GM18505 (cell line): Measurements from ENCODE around the gene IL17RD.
"Not testable (repeated sequence)": the region's sequence is repeated elsewhere in the genome, so short reads cannot be mapped to it uniquely, and the experiment has no call there.

ENCODE experiments used
- ATAC-seq: cut with Tn5 transposase; IDR thresholded peaks from one replicate; pipeline ENCODE4 v1.9.1; 2021; ENCODE audit not compliant: unreplicated experiment
- POLR2A ChIP-seq: IDR thresholded peaks from 4 replicates; pipeline ENCODE4 v1.6.1; 2011; ENCODE audit warnings: borderline replicate concordance; ENCODE audit not compliant: insufficient read depth, insufficient read length; ENCODE audit errors: extremely low read depth

IL17RD gene

GRCh38 chr3:57105585-57105984, 59.6 kb downstream of the IL17RD start:
- ATAC-seq, result no peak
- TF ChIP-seq POLR2A, result no peak

GRCh38 chr3:57100046-57100695, 65.0 kb downstream of the IL17RD start:
- ATAC-seq, result no peak
- no peak for TF ChIP-seq POLR2A

DNA sequence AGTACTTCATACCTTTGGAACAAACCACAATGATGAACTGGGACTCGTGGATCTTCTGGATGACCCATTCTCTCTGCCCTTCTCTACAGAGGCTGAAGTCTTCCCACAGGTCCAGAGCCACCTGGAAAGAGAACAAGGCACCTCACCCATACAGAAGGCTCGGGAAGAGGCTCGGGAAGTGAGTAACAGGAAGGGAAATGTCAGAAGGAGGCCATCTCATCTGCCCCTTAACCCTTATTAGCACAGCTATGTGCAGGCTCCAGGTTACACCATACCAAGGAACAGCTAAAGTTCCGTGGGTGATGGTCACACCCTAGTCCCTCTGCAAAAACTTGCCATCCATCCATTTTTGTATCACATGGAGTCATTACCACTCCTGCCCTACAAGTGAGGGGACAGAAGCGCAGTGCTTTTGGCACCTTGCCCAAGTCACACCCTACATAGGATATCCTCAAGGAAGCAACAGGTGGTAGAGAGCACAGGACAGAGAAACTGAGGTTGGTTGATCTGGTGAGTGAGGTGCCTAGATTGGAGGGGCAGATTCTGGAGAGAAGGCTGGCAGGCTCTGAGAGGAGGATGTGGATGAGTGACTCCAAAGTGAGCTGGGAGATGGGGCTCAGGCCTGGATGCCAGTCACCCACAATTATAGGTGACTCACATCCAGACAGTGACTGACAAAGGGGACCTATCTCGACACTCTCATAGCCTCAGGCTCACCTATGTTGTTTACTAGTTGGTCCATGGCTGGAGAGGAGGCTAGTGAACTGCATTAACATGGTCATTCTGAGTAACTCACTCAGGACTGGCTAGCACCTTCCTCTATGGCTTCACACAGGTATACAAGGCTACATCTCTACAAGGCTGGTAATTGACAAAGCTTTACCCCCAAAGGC, 66.5 kb downstream of the IL17RD start:
- no peak for ATAC-seq
- TF ChIP-seq POLR2A, result no peak

DNA sequence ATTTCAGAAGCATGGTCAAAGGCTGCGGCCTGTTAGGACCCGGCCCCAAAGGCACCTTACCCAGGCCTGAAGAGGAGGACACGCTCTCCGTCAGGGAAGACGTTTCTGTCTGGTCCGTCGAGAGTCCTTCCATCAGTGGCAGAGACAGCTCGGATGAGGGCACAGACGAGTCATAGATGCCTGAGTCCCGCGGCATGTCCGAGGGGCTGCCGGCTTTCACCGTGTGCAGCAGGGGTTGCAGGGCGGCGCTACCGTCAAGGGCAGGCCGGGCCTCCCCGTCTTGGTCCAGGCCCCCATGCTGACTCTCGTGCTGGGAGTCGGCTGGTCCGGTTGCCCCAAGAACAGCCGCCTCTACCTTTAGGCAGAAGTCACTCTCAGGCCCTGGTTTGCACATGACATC, 67.6 kb downstream of the IL17RD start:
- no peak for ATAC-seq
- no peak for TF ChIP-seq POLR2A

GRCh38 chr3:57095363-57095762, 69.8 kb downstream of the IL17RD start:
- TF ChIP-seq POLR2A, result no peak
- no peak for ATAC-seq

DNA sequence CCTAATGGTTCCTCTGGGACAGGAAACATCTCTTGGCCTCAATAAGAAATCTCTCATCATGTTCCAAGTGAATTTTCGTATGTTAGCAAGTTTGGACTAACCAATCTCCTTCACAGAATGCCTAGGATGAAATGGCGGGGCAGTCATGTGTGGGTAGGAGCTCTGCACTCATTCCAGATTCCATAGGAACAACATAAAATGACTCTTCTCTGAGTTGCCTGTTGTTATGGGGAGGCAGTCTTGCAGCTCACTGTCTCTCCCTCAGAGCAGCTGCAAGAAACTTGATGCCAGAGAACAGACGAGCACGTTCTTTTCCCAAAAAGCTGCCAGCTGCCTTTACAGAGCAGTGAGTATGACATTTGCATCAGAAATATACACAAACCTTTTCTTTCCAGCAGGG, 70.6 kb downstream of the IL17RD start:
- TF ChIP-seq POLR2A, result no peak
- no peak for ATAC-seq

DNA sequence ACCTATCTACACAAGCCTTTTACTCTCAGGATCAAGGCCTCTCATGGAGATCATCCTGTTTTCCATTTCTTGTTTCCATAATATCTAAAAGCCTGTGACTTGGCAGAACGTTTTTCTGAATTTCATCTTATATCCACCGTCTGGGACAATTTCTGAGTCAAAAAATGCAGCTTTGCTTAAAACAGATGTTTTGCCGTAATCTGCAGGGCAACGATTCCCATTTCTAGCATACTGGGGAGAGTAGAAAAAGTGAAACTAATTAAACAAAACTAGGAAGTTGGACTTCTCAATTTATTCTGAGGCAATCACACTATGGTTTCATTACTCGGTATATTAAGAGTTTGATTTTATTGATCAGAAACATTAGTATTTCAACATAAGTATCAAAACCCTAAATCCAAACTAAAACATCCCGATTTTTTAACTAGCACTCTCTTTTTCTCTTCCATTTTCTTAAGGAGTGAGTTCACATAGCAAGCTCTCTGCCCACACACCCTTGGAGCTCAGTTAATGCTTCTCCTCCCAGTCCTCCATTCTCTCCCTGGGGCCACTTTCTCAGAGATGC, 71.1 kb downstream of the IL17RD start:
- TF ChIP-seq POLR2A, result no peak
- ATAC-seq, result no peak

DNA sequence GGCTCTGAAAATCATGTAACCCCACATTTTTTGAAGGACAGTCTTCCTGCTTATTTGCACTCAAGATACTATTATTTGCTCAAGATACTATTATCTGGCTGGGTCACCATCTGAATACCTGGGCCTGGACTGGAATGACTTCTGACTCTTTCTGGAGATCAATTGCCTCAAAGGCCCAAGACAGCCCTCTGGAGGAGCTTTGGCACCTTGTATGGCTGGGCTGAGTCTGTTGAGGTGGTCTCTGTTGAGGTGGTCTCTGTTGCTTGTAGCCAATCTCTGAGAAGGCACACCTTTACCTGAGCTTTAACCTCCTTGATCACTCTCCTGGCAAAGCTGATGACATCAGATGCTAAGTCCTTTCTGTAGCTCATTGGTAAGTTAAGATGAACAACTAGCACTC, 71.7 kb downstream of the IL17RD start:
- no peak for TF ChIP-seq POLR2A
- ATAC-seq, result no peak

DNA sequence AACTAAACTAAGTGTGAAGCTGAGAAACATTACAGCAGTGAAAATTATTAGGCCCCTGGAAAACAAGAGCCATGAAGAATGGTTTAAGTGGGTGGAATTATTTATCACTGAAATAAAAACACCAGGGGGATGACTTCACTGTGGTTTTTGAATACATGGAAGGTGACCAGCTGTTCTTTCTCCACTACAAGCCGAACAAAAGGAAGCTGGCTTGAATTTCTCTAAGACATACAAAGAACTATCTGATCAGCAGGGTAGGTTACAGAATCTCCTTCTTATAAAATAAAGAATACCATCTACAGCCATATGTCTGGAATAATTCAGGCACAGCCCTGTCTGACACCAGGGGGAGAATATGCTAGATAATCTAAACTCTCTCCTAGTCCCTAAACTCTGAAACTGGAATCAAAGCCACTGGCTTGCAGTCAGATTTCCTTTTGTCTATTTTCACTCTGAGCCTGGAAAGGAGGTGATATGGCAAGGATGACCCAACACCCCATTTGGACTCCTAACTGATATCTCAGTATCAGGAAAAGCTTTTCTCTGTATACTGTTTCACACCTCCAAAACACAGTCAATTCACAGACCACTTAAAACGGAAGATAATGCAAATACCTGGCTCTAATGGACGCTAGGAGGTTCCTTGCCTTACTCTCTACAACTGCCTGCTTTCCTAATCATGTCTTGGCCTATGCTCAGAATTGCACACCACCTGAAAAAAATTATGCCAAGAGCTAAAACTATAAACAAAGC, 73.5 kb downstream of the IL17RD start:
- ATAC-seq, result no peak
- TF ChIP-seq POLR2A, result no peak

DNA sequence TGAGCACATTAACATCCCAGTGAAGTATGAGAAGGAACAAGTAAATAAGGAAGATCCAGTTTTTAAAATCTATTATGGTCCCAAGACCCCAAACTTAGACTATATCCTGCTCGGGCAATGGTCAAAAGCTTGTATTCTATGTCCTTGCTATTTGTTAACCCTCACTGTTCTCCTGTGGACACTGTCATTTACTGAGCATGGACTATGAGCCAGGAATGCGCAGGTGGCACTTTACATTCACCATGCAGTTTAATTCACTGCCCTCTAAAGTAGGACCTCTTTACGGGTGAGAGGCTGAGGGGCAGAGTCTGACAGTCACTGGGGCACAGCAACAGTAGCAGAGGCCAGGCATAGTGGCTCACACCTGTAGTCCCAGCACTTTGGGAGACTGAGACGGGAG, 76.1 kb downstream of the IL17RD start:
- ATAC-seq, result no peak

DNA sequence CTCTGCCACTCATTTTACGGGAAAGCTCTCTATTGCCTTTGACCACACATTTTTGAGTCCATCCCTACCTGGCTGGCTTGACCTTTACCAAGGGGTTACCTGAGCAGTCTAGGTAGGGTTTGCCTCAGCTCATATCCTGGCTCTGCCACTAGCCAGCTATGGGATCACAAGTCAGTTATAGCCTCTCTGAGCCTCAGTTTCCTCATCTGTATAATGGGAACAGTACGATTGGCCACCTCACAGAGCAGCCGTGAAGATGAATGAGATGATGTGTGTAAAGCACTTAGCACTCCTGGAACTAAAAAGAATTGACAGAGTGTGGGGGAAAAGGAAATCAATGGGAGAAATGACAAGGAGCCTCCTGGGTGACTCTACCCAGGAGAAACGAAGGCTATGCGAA, 76.7 kb downstream of the IL17RD start:
- ATAC-seq, result no peak
- no peak for TF ChIP-seq POLR2A

More for the DNA sequence above, 76.1 kb downstream of the IL17RD start:
- no peak for TF ChIP-seq POLR2A

DNA sequence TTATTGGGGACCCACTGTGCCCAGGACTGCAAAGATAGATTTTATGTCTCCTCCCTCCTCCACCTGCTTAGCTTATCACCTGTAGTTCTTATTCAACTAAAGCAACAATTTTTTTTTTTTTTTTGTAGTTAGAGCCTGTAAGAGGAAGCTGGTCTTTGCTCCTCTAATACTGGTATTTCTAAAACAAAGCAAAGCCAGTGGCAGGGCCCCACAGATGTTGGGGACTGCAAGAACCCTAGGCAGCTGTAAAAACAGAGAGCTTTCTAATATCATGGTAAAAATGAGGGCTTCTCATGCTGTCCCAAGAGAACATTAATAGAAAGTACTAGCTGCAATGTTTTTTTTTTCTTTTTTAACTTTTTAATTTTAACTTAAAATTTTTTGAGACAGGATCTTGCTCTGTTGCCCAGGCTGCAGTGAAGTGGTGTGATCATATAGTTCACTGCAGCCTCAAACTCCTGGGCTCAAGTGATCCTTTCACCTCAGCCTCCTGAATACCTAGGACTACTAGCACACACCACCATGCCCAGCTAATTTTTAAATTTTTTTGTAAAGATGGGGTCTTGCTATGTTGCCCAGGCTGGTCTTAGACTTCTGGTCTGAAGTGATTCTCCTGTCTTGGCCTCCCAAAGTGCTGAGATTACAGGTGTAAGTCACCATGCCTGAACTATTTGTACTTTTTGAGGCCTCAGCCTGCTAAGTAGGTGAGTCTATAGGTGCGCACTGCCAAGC, 77.6 kb downstream of the IL17RD start:
- no peak for TF ChIP-seq POLR2A
- ATAC-seq, result no peak

- TF ChIP-seq POLR2A, result no peak
- no peak for ATAC-seq
These were observed 79.0 kb downstream of the IL17RD start for GRCh38 chr3:57086201-57086600.

- ATAC-seq, result no peak
- no peak for TF ChIP-seq POLR2A
These were observed 79.9 kb downstream of the IL17RD start for GRCh38 chr3:57085211-57085610.

DNA sequence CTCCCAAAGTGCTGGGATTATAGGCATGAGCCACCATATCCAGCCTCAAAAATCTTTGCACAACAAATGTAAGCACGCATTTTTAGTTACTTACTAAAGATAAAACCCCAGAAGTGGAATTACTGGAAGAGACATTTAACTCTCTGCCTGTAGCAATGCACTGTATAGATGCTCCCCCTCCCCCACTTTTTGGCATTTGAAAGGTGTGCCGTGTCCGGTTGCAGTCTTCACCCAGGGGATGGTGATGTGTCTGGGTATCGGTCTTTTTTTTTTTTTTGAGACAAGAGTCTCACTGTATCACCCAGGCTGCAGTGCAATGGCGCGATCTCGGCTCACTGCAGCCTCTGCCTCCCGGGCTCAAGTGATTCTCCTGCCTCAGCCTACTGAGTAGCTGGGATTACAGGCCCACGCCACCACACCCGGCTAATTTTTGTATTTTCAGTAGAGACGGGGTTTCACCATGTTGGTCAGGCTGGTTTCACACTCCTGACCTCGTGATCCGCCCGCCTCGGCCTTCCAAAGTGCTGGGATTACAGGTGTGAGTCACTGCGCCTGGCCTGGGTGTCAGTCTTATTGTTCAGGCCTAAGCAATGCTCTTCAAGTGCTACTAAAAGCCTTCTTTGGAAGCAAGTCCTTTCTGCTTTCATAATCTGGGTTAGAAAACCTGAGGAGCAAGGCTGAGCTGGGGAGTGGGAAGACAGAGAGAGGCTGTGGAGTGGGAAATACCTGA, 81.7 kb downstream of the IL17RD start:
- ATAC-seq, result not testable (repeated sequence)
